Measurements from ENCODE around the gene DOCK7.
"Not testable (repeated sequence)": the region's sequence is repeated elsewhere in the genome, so short reads cannot be mapped to it uniquely, and the experiment has no call there.

Gene DOCK7

GRCh38 chr1:62694479-62694878, 6.3 kb upstream of the DOCK7 start:
- DNase-seq (ENCODE audit: low read depth in 2 of 2), result not testable (repeated sequence)

- DNase-seq (ENCODE audit: low read depth in 2 of 2), result no peak
Observed at GRCh38 chr1:62693123-62693522, 4.9 kb upstream of the DOCK7 start.

GRCh38 chr1:62691062-62691844, 3.1 kb upstream of the DOCK7 start:
- DNase-seq (ENCODE audit: low read depth in 2 of 2), result no peak

GRCh38 chr1:62689524-62689923, 1.3 kb upstream of the DOCK7 start:
- no peak for DNase-seq (ENCODE audit: low read depth in 2 of 2)

- DNase-seq (ENCODE audit: low read depth in 2 of 2), result no peak
Observed at GRCh38 chr1:62688687-62689085, 500 bp upstream of the DOCK7 start.

- no peak for DNase-seq (ENCODE audit: low read depth in 2 of 2)
Observed at GRCh38 chr1:62687421-62687902, 724 bp downstream of the DOCK7 start.

GRCh38 chr1:62686822-62687221, 1.4 kb downstream of the DOCK7 start:
- DNase-seq (ENCODE audit: low read depth in 2 of 2), result no peak

- no peak for DNase-seq (ENCODE audit: low read depth in 2 of 2)
Observed at GRCh38 chr1:62685431-62685859, 2.7 kb downstream of the DOCK7 start.

- DNase-seq (ENCODE audit: low read depth in 2 of 2), result no peak
Observed at GRCh38 chr1:62682531-62682930, 5.7 kb downstream of the DOCK7 start.

GRCh38 chr1:62680992-62681391, 7.2 kb downstream of the DOCK7 start:
- not testable (repeated sequence) for DNase-seq (ENCODE audit: low read depth in 2 of 2)

- DNase-seq (ENCODE audit: low read depth in 2 of 2), result not testable (repeated sequence)
Observed at GRCh38 chr1:62677822-62678221, 10.4 kb downstream of the DOCK7 start.

- peak; percentile 86 to 87 for DNase-seq (ENCODE audit: low read depth in 2 of 2)
Observed at GRCh38 chr1:62676611-62677356, 11.4 kb downstream of the DOCK7 start.

- no peak for DNase-seq (ENCODE audit: low read depth in 2 of 2)
Observed at GRCh38 chr1:62673629-62674028, 14.6 kb downstream of the DOCK7 start.

GRCh38 chr1:62672029-62672428, 16.2 kb downstream of the DOCK7 start:
- no peak for DNase-seq (ENCODE audit: low read depth in 2 of 2)

GRCh38 chr1:62654744-62655143, 33.4 kb downstream of the DOCK7 start:
- DNase-seq (ENCODE audit: low read depth in 2 of 2), result no peak

- DNase-seq (ENCODE audit: low read depth in 2 of 2), result no peak
Observed at GRCh38 chr1:62652387-62652786, 35.8 kb downstream of the DOCK7 start.

GRCh38 chr1:62643283-62643682, 44.9 kb downstream of the DOCK7 start:
- no peak for DNase-seq (ENCODE audit: low read depth in 2 of 2)

- no peak for DNase-seq (ENCODE audit: low read depth in 2 of 2)
Observed at GRCh38 chr1:62637392-62638105, 50.6 kb downstream of the DOCK7 start.

GRCh38 chr1:62628506-62628905, 59.7 kb downstream of the DOCK7 start:
- DNase-seq (ENCODE audit: low read depth in 2 of 2), result no peak

- DNase-seq (ENCODE audit: low read depth in 2 of 2), result no peak
Observed at GRCh38 chr1:62625415-62625814, 62.8 kb downstream of the DOCK7 start.

GRCh38 chr1:62621907-62622306, 66.3 kb downstream of the DOCK7 start:
- DNase-seq (ENCODE audit: low read depth in 2 of 2), result peak; percentile 59 to 70

- no peak for DNase-seq (ENCODE audit: low read depth in 2 of 2)
Observed at GRCh38 chr1:62613890-62614289, 74.3 kb downstream of the DOCK7 start.

Measured in fibroblast of skin of left biceps (primary cell).